CD1c-positive myeloid dendritic cell (primary cell): ENCODE data around the gene COX7B2.

Experiments
- DNase-seq: peaks from one replicate; pipeline ENCODE4 v3.0.0-alpha.2; 2016; ENCODE audit errors: extremely low spot score

Gene COX7B2

DNA sequence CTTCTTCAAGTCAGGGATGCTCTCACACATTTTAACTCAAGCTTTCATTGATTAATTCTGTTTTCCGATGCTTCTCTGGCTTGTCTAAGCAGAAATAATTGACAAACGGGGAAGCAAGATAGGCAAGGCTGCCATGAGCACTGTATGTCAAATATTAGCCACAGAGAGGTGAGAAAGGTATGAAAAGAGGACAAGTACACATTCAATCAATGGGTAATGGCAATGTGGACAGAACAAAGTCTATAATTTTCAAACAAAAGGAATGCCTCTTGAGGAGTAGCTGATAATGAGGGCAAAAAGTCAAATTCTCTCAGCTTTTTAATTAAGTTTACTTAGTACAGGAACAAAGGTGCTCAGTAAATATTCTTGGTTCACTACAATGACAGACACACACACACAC is 19.6 kb downstream of the COX7B2 start:
- DNase-seq = no peak

DNA sequence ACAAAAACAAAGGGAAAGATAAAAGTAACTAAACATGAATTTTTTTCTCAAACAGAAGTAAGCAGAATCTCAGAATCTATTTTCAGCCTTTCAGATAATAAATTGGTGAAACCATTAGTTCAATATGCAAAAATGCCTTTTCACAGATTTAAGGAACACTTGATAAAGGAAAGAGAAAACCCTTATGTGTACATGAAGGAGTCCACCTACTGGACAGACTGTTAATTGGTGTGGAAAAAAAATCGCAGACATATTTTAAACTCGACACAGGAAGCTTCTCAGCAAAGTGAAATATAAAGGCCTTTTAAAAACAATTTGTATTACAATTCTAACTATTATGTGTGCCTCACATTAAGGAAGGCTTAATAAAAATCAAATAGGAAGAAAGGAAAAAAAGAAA is 22.3 kb downstream of the COX7B2 start:
- DNase-seq = no peak

DNA sequence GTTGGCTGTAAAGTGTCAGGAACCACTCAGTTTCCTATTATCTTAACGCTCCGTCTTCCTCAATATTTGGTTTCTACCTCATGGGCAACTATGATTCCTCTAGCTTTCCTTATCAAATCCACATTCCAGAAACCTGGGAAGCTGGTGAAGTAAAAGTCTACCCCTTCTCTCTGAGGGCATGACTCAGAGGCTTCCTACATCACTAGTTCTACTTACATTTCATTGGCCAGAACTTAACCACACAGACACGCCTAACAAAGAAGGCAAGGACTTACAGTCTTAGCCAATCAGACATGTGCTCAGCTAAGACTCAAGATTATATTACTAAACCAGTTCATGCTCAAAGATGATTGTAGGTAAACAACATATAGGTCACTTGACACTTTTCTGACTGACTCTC is 30.4 kb downstream of the COX7B2 start:
- no peak for DNase-seq

DNA sequence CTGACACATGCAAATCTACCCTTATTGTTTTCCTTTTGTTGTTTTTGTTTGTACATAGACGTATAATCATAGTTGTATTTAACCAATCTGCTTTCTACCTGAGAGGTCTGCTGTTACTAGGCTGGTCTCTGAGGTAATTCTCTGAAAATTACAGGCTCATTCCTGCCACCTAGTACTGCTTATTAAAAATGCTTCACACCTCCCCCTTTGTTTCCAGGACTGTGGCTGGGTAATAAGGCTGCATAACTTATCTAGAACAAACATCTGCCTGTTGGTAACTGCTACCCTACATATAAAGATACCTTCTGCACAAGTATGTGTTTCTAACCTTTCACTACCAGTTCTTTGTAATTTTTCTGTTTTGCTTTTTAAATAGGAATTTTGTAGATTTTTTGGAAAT is 34.2 kb downstream of the COX7B2 start:
- DNase-seq = no peak

DNA sequence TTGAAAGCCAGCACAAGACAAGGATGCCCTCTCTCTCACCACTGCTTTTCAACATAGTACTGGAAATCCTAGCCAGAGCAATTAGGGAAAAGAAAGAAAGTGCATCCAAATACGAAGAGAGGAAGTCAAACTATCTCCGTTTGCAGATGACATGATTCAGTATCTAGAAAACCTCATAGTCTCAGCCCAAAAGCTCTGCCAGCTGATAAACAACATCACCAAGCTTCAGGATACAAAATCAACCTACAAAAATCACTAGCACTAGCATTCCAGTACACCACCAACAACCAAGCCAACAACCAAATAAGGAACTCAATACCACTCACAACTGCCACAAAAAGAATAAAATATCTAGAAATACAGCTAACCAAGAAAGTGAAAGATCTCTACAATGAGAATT is 38.6 kb downstream of the COX7B2 start:
- DNase-seq = no peak

DNA sequence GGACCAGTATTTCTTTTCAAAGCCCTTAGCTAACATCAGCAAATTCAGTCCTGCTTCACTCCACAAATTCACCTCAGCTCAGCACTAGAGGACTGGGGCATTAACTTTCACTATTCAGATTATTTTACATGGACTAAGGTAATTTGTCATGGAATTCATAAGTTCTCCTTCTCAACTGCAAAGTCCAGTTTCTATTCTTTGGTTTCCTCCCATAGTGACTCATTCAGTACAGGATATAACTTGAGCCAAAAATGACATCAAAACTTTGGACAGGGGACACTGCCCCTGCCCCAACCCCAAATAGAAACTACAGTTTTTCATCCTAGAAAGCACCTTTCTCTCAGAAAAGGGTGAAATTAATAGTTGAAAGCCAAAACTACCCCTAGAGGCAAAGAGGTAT is 52.7 kb downstream of the COX7B2 start:
- no peak for DNase-seq

DNA sequence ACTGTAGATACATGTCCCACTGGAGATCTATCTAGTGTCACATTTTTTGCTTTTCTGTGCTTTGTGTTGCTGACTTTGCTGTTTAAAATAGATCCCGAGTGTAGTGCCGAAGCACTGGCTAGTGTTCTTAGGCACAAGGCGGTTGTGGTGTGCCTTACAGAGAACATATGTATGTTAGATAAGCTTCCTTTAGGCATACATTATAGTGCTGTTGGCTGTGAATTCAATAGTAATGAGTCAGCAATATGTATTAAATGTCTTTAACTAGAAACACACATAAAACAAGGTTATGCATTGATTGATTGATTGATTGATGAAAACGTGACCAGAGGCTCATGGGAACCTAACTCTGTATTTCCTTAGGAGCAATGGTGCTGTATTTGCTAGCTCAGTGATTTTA is 56.2 kb downstream of the COX7B2 start:
- no peak for DNase-seq

DNA sequence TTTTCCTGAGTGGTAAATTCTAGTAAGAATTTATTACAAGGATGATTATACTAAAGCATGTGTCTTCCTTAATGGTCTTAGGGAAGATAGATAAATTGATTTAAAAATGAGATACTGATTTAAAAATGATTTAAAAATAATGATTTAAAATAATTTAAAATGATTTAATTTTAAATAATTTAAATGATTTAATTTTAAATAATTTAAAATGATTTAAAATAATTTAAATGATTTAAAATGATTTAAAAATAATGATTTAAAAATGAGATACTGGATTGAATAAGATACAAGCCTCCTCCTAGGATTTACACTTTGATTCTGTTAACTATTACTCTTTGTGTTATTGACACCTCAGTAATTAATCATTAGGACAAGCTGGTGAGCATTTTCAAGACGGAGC is 59.0 kb downstream of the COX7B2 start:
- no peak for DNase-seq

DNA sequence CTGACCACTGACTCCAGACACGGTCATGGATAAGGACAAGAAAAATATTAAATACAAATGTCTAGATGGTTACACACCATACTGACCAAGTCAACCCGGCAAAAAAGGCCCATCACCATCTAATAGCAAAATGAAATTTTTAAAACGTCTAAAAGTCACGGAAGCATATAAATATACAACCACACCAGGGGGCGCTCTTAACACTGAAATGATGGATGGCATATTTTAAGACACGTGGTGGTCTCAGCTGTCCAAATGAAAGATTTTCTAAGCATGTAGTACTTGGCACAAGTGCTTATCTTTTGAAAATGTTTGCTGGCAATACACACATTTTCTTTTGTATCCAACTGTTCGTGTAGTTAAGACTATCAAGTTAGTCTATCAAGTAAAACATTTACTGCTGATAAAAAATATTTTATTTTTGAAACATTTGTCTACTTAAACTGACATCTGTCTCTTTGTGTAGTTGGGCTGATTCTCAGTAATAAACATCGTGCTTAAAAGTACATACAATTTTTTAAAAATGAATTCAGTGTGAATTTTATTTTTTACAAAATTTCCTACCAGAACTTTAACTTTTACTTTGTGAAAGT is 64.6 kb downstream of the COX7B2 start:
- DNase-seq = peak; percentile 73

DNA sequence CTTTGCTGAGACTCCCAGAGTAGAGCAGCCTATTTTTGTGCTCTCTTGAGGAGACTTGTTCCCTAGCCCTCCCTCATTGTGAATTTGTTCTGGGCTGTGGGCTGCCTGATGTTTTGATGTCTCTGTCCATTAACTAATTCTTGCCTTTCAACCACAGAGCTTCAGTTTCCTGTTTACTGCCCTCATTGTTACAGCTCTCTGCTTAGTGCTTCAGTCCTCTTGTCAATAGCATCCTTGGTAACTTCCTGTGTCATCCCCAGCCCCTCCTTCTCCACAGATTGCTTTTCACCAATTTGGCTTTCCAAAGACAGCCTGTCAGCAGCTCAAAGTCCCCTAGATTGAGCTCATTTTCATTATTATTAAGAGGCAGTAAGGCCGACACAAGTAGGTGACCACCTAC is 69.9 kb downstream of the COX7B2 start:
- no peak for DNase-seq

DNA sequence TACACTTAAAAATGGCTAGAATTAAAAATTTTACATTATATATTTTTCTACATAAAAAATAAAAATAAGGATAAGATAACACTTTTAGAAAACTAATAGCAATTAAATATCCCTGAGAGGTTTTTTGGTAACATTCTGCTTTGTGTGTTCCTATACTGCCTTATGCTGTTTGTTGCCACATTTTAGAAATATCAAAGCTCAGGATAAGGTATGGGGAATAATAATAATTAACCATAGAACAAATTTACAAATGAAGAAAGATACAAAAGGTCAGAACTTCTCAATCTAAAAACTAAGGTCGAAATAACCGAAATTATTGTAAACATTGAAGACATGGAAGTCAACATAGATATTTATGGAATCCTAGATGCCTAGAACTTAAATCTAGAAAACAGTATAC is 71.4 kb downstream of the COX7B2 start:
- no peak for DNase-seq

DNA sequence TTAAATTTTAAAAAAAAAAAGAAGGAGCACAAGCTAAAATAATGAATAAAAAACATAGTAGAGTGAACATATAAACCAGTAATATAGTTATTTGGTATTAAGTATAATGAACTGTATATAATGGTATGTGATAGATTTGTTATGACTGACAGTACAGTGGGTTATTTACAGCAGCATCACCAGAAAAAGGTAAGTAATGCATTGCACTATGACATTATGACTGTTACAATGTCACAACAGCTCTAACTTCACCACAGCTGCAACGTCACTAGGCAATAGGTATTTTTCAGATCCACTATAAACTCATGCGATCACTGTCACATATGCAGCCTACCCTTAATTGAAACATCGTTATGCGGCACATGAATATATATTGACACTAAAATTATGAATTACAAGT is 72.5 kb downstream of the COX7B2 start:
- DNase-seq = no peak

DNA sequence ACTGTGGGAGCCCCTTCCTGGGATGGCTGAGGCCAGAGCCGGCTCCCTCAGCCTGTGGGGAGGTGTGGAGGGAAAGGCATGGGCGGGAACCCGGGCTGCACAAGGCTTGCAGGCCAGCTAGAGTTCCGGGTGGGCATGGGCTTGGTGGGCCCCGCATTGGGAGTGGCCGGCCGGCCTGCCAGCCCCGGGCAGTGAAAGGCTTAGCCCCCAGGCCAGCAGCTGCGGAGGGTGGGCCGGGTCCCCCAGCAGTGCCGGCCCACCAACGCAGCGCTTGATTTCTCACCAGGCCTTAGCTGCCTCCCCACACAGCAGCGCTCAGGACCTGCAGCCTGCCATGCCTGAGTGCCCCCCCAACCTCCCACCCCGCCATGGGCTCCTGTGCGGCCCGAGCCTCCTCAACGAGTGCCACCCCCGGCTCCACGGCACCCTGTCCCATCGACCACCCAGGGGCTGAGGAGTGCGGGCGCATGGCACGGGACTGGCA is 78.0 kb downstream of the COX7B2 start:
- no peak for DNase-seq

DNA sequence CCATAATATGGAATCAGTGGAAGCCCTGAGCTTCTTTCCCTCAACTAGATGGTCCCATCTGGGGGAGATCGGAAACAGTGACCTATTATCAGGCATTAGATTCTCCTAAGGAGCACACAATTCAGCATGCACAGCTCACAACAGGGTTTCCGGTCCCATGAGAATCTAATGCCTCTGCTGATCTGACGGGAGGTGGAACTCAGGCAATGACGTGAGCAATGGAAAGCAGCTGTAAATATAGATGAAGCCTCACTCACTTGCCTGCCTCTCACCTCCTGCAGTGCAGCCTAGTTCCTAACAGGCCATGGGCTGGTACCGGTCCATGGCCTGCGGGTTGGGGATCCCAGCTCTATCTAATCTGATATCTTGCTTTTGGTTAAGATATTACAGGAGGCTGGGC is 88.9 kb downstream of the COX7B2 start:
- no peak for DNase-seq

DNA sequence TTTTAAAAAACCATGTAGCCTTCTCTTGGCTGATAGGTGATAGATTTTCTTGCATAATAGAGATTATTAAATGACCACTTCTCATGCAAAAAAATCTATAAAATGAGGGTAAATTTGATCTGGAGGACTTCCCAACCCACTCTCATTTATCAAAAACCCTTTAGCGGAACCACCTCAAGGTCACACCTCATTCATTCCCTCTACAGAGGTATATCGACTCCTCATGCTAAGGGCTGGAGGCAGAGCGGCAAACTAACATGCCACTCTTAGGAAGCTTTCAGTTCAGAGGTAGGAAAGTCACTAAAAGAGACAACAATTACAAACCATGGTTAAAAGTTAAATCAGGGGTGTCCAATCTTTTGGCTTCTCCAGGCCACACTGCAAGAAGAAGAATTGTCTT is 90.0 kb downstream of the COX7B2 start:
- DNase-seq = no peak

DNA sequence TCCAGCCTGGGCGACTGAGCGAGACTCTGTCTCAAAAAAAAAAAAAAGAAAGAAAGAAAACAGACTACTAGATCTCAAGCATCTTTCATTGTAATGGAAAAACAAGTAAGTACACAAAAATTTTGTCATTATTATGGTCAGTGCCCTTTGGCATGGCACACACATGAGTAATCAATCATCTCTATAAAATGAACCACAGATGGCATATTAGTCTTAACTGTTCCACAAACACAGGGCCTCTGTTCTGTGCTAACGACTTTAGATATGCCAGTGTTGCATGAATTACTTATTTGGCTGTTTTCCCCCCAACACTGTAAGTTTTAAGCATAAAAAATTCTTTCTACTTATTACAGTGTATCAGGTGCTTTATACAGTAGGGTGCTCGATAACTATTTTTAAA is 90.4 kb downstream of the COX7B2 start:
- no peak for DNase-seq

DNA sequence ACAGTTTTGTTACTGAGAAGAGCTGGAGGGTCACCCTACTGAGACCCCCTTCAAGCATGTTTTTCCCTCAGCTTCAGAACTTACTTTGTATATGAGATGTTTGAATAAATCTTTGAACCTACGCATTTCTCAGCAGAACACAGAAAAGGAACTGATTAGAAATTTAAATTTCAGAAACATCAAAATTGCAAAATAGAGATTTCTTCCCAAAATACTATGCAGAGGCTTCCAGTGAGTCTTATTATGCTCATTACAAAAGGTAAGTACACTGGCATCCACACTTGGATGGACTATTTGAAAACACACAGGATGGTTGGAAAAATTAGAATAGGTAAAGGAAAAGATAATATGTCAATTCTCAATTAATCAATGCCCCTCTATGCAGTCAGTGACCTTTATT is 91.2 kb downstream of the COX7B2 start:
- no peak for DNase-seq

DNA sequence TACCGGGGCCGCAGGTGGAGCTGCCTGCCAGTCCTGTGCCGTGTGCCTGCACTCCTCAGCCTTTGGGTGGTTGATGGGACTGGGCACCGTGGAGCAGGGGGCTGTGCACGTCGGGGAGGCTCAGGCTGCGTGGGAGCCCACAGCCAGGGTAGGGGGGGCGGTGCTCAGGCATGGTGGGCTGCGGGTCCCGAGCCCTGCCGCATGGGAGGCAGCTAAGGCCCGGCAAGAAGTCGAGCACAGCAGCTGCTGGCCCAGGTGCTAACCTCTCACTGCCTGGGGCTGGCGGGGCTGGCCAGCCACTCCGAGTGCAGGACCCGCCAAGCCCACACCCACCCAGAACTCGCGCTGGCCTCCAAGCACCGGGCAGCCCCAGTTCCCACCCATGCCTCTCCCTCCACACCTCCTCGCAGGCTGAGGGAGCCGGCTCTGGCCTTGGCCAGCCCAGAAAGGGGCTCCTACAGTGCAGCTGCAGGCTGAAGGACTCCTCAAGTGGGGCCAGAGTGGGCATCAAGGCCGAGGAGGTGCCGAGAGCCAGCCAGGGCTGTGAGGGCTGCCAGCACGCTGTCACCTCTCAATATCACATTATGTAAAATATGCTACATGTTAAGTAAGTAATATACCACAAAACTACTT is 104.1 kb downstream of the COX7B2 start:
- no peak for DNase-seq

DNA sequence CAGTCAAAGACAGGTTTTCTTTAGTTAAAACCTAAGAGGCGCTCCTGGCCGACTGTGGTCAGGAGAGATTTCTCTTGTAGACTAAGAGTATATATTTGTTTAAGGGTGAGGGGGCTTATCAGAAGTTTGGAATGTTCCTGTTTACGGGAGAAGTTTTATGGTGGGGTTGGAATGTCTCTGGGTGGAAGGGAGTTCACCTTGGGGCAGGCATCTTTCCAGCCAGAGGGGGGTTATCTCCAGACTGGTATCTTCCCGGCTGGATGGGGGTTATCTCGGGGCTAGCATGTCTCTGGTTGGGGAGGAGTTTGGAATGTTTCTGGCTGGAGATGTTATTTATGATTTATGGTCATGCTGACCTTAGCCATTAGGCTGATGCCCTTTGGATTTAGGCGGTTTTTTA is 116.0 kb downstream of the COX7B2 start:
- no peak for DNase-seq

DNA sequence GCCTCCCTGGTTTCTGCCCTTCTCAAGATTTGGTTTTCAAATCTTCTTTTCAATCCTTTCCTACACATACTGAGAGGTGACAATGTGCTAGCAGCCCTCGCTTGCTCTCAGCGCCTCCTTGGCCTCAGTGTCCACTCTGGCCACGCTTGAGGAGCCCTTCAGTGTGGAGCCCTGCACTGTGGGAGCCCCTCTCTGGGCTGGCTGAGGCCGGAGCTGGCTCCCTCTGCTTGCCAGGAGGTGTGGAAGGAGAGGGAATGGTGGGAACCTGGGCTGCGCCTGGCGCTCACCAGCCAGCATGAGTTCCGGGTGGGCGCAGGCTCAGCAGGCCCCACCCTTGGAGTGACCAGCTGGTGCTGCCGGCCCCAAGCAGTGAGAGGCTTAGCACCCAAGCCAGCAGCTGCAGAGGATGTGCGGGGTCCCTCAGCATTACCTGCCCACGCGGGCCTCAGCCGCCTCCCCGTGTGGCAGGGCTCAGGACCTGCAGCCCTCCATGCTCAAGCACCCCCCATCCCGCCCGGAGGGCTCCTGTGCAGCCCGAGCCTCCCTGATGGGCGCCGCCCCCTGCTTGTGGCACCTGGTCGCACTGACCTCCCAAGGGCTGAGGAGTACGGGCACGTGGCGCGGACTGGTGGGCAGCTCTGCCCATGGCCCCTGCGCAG is 127.5 kb downstream of the COX7B2 start:
- DNase-seq = no peak

DNA sequence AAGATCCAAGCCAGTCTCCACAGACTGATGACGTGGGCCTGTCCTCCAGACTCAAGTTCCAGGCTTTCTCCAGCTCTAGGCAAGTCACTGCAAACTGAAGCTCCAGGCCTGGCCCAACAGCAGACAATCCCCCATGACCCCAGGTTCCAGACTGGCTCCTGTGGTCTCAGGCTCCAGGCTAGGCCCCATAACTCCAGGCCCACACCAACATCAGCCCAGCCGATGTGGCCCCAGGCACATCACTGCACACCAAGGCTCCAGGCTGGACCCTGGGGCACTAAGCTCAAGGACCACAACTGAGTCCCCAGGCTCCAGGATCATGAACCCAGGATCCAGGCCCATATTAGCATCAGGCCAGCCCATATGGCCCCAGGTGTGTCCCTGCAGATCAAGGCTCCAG is 143.6 kb downstream of the COX7B2 start:
- no peak for DNase-seq

DNA sequence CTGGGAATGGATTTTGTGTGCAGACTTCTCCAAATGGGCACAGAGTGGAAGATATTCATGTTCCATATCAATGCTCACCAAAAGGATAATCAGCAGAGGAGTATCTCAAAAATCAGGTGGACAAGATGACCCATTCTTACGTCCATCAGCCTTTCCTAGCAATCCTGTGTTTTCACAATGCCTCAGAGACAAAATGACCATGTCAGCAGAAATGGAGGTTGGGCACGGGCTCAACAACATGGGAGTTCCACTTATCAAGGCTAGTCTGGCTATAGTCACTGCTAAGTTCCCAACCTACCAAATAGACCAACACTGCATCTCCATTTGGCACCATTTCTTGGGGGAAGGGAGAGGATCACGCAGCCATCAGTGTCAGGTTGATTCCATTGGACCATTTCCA is 179.0 kb downstream of the COX7B2 start:
- no peak for DNase-seq

DNA sequence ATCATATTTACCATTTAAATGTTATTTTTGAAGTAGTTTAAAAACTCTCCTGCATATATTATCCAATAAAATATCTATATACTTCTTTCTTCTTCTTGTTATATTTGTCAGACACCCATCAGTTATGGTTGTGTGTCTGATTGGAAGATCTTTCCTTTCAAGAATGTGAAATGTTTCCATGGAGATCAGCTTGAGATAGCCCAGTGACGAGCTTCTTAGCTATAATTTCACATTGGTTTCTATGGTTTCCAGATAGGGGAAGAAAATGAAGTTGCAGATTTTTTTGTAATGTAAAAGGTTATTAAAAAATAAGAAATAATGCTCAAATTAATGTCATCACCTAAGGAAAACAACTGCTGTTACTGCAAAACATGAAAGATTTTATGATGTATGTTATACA is 189.0 kb downstream of the COX7B2 start:
- no peak for DNase-seq

DNA sequence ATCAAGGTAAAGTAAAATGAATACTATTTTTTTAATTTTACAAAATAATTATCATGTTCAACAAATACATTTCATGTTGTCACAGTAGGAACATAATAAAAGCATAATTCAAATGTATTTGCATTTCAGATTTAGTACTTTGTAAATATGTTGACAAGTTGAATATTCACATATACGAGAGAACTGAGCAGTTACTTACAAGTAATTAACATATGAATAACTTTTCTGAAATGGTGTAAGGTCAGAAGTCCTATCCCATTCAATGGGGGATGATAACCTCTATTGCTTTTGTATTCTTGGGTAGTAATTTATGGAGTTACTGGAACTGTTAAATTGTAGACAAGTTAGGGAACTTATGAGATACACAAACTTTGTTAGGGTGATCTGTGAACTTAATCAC is 191.1 kb downstream of the COX7B2 start:
- DNase-seq = no peak
